Measurements from ENCODE around the gene RNU6-9.

DNA sequence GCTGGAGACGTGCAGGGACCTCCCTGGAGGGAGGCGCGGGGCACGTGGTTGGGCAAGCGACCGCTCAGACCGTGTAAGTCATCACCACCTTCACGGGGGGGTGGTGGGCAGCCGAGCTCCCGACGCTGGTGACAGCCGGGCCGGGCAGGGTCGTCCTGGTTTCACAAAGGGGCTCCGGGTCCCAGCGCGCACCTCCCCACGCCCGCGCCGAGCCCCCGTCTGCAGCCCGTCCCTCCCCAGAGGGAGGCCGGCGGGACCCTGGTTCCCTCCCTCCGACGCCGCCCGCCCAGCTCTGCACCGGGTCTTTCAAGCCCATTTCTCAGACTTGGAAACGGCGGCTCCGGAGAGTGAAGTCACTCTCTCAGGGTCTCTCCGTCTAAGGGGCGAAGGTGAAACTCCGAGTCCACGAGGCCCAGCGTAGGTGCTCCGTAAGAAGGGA is 31.8 kb downstream of the RNU6-9 start:
- TF ChIP-seq, protein P1, sequence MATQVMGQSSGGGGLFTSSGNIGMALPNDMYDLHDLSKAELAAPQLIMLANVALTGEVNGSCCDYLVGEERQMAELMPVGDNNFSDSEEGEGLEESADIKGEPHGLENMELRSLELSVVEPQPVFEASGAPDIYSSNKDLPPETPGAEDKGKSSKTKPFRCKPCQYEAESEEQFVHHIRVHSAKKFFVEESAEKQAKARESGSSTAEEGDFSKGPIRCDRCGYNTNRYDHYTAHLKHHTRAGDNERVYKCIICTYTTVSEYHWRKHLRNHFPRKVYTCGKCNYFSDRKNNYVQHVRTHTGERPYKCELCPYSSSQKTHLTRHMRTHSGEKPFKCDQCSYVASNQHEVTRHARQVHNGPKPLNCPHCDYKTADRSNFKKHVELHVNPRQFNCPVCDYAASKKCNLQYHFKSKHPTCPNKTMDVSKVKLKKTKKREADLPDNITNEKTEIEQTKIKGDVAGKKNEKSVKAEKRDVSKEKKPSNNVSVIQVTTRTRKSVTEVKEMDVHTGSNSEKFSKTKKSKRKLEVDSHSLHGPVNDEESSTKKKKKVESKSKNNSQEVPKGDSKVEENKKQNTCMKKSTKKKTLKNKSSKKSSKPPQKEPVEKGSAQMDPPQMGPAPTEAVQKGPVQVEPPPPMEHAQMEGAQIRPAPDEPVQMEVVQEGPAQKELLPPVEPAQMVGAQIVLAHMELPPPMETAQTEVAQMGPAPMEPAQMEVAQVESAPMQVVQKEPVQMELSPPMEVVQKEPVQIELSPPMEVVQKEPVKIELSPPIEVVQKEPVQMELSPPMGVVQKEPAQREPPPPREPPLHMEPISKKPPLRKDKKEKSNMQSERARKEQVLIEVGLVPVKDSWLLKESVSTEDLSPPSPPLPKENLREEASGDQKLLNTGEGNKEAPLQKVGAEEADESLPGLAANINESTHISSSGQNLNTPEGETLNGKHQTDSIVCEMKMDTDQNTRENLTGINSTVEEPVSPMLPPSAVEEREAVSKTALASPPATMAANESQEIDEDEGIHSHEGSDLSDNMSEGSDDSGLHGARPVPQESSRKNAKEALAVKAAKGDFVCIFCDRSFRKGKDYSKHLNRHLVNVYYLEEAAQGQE (IDR thresholded peaks at IDR 0.05; ENCODE audit: insufficient read depth in 1 of 2, low read depth in 2 of 2, low read length in 1 of 2) = no peak
- TF ChIP-seq, protein P2, sequence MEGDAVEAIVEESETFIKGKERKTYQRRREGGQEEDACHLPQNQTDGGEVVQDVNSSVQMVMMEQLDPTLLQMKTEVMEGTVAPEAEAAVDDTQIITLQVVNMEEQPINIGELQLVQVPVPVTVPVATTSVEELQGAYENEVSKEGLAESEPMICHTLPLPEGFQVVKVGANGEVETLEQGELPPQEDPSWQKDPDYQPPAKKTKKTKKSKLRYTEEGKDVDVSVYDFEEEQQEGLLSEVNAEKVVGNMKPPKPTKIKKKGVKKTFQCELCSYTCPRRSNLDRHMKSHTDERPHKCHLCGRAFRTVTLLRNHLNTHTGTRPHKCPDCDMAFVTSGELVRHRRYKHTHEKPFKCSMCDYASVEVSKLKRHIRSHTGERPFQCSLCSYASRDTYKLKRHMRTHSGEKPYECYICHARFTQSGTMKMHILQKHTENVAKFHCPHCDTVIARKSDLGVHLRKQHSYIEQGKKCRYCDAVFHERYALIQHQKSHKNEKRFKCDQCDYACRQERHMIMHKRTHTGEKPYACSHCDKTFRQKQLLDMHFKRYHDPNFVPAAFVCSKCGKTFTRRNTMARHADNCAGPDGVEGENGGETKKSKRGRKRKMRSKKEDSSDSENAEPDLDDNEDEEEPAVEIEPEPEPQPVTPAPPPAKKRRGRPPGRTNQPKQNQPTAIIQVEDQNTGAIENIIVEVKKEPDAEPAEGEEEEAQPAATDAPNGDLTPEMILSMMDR (IDR thresholded peaks at IDR 0.05) = no peak
- TF ChIP-seq POLR2AphosphoS5 (IDR thresholded peaks at IDR 0.05; ENCODE audit: low read depth, low read length) = no peak
